ENCODE measurements around the gene PACSIN3.
"Not testable (repeated sequence)": the region's sequence is repeated elsewhere in the genome, so short reads cannot be mapped to it uniquely, and the experiment has no call there.

PACSIN3 gene

DNA sequence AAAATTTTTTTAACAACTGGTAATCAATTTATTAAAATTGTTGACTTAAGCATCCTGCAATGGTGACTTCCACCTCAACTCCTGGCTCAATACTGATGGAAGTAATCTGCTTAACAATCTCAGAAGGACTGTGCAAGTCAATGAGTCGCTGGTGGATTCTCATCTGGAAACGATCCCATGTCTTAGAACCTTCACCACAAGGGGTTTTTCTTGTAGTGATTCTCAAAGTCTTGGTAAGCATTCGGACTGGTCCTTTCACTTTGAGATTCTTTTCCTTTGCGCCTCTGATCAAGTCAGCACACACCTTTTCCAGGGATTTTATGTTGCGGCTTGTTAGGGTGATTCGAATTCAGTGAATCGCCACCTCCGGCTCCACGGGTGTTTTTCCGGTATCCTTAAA is 4.9 kb upstream of the PACSIN3 start:
- DNase-seq, result not testable (repeated sequence)

DNA sequence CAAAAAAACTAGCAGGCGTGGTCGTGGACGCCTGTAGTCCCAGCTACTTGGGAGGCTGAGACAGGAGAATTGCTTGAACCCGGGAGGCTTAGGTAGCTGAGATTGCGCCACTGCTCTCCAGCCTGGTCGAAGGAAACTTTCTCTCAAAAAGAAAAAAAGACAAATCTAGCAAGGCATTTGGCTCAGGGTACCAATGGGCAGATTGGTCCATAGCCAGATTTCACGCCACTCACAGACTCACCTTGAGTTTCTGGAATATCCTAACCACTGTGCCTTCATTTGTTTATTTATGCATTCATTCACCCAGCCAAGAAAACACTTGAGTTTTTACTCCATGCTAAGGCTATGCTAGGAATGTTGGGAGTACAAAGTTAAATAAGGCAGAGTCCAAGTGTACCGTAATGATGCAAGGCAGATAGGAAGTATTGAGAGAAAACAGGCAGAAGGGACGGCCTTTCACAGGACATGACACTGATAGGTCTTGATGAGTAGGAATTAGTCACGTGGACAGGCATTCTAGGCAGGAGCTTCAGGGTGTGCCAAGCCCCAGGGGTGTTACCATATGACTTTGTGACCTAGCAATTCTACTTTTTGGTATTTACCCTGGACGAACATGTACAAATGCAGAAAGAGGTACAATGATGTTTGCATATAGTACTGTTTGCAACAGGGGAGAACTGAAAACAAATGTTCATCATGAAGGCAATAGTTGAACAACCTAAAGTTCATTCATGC is 3.0 kb upstream of the PACSIN3 start:
- no peak for DNase-seq

DNA sequence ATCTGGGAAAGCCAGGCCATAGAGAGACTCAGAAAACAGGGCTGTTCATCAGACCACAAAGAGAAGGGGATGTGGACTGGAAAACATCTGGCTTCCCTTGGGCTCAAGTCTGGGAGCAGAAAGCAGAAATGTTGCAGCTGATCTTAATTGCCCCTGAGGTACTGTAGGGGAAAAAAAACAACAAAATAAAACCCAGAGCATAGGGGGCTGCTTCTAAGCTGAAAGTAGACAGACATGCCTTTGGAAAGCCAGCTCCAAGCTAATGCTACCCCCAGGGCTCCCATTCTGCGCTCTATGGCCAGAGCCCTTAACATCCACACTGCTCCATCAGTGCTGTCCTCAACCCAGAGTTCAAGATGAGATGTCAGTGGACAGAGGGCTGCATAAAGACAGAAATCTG is 2.0 kb upstream of the PACSIN3 start:
- no peak for DNase-seq

DNA sequence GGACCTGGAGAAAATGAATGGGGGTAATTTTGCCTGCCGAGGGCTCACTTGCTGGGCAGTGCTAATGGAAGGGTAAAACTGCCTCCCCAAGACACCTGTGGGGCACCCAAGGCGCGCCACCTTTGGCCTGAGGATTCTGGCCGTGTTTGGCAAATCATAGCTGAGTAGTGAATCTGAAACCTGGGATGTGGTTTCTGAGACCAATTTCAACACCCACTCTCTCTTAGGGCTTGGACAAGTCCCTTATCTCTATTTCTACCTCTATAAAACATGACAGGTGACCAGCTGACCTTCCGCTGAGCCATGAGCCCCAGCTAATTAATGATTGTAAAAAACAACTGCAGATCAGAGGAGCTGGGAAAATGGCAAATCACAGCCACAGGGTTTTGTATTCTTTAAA is 1.5 kb upstream of the PACSIN3 start:
- no peak for DNase-seq

DNA sequence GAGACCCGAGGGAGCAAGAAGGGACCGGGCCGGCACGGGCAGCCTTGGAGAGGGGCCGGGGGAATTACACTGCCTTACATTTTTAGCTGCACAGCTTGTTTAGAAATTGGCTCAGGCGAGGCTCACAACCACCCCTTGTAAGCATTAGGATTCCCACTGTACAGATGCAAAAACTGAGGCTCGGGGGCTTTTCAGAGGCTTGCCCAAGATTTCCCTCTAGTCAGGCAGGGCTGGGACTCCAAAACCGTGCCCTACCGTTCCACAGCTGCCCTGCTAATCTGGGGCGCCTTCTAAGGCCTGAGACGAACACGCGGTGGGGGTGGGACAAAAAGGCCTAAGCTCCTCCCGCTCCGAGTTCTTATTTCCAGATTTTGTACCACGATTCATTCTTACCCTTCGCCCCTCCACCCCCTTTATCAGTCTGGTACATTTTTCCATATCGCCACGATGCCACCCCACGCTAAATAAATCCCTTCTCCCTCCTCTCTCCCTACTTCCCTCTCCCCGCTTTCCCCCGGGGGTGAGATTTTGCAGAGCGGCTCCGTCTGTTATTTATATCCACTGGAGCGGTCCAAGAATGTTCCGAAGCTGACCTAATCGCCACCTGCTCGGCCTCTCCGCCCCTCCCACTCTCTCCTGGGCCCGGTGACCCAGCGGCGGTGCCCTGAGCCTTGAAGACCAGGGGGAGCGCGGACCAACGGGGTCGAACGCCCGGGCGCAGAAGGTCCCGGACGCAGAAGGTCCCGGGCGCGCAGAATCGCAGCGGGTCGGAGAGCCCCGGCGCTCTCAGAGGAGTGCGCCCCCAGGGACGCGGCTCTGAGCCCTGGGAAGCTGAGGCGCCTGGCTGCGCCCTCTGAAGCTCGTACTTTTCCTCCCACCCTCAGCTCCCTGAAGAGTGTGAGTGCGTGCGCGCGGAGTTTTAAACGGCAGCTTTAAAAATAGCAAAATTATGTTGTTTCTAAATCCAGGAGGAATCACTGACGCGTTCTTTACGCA is 764 bp upstream of the PACSIN3 start:
- DNase-seq, result no peak

DNA sequence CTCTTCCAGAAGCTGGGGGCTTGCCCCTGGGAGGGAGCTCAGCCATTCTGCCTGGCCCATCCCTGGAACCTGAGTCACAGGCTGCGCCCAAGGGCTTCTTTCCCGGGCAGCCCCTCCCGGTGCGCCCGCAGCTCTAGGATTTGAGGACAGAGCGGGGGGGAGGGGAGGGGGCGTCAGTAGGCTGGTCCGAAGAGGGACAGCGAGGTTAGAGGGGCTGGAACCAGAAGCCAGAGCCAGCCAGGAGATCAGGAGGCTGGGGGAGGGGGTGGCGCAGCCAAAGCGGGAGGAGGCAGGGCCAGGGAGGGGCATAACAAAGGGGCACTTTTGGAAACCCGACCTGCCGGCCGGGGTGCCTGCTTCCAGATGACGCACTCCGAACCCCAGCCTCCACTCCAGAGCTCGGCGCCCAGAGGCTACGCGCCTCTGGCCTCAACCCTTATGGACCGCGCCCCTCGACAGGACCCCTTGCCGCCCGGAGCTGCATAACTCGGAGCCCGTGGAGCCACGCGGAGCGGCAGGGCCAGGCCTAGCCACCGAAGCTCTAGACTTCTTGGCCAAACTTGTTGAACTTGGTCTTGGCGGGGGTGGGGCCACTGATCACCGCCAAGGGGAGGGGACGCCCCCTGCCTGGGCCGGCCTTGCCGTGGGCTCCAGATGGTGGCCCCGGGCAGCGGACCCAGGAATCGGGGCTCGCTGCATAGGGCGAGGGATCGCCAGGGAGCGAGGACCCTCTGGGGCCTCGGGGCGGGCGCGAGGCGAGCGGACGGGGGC is 744 bp downstream of the PACSIN3 start:
- no peak for DNase-seq

DNA sequence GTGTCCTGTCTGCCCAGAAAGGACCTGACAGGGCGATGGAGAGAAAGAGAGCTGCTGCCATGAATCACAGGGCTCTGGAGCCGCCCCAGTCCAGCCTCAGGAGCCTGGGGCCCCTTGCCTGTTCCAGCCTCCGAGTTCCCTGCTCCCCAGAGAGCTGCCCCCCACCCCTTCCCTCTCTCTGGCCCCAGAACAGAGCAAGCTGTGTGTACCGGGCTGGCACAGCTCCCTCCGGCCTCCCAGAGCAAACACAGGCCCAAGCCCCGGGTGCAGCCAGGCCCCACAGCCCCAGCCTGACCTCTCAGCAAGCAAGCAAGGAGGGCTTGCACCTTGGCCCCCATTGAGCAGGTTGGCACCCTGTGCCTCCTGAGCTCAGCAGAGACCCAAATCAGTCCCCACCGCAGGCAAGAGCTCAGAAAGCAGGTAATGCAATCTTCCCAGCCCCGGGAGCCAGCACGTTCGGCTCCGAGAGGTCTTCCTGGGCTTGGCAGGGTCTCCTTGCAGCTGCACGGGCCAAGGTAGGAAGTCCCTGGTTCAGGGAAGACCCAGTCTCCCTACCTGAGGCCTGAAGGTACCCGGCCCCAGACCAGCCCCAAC is 1.4 kb downstream of the PACSIN3 start:
- DNase-seq, result no peak

DNA sequence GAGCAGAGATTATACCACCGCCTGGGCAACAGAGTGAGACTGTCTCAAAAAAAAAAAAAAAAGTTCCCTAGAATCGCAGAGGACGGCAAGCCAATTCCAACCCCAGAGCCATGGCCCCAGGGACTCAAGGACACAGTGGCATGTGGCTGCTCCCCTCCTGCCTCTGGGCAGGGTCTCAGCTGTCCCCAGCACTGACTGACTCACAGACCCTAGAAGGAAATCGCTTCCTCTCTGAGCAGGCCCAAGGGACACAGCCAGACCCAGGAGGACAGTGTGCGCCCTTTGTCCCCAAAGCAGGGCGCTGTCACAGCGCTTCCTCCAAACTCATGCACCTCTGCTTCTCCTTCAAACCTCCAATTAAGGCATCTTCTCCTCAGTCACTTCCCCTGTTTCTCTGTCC is 2.3 kb downstream of the PACSIN3 start:
- DNase-seq, result no peak

DNA sequence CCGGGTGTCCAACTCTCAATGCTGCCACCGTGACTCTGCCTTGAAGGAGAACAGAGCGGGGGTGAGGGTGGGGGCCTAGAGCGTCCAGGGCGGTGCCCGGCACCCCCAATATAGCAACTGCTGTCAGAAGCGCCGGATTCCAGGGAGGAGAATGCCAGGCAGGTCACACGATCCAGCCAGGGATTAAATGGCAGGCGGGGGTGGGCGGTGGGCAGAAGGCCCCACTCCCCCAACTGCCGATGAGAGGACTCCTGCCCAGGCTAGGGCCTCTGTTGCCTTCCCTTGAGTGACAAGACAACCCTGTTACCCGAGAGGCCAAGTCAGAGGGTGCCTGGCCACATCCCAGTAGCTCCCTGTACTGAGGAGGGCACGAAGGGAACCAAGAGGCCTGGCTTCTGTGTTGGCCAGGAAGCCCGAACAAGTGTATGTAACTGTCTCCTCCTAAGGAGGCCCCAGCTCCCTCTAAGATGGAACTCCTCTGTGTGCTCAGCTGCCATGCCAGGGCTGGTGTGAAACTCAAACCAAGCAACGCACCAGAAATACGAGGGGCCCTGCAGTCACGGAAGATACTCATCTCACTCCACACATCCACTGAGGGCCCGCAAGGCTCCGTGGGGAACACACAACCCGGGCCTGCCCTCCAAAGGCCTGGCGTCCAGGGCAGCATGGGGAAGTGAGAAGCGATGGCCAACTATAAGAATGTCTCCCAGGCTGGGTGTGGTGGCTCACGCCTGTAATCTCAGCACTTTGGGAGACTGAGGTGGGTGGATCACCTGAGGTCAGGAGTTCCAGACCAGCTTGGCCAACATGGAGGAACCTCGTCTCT is 3.0 kb downstream of the PACSIN3 start:
- no peak for DNase-seq

DNA sequence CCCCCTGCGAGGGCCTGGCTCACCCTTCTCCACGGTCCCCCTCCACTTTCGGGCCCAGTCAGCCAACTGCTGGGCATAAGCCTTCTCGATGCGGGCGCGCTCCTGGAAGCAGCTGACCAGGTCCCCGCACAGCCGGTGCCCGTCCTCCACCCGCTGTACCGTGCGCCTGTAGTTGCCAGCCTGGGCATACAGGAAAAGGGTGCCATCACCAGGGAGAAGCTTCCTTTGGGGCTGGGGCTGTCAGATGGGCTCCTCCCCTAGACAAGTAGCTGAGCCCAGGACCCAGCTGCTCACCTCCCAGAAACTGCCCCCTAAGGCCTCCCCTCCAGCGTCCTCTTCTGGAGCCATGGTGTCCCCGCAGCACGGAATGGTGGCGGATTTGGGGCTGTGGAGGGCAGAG is 3.9 kb downstream of the PACSIN3 start:
- DNase-seq, result no peak

DNA sequence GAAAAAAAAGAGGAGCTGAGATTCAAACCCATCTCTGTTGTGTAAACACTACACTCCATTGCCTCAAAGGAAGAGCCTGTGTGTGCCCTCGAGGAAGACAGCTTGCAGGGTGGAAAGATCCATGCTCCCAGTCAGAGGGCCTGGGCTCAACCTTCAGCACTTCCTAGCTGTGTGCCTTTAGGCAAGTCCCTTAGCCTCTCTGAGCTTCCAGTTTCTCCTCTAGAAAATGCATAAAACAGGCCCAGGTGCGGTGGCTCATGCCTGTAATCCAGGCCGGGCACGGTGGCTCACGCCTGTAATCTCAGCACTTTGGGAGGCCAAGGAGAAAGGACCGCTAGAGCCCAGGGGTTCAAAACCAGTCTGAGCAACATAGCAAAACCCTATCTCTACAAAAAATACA is 5.0 kb downstream of the PACSIN3 start:
- DNase-seq, result no peak

DNA sequence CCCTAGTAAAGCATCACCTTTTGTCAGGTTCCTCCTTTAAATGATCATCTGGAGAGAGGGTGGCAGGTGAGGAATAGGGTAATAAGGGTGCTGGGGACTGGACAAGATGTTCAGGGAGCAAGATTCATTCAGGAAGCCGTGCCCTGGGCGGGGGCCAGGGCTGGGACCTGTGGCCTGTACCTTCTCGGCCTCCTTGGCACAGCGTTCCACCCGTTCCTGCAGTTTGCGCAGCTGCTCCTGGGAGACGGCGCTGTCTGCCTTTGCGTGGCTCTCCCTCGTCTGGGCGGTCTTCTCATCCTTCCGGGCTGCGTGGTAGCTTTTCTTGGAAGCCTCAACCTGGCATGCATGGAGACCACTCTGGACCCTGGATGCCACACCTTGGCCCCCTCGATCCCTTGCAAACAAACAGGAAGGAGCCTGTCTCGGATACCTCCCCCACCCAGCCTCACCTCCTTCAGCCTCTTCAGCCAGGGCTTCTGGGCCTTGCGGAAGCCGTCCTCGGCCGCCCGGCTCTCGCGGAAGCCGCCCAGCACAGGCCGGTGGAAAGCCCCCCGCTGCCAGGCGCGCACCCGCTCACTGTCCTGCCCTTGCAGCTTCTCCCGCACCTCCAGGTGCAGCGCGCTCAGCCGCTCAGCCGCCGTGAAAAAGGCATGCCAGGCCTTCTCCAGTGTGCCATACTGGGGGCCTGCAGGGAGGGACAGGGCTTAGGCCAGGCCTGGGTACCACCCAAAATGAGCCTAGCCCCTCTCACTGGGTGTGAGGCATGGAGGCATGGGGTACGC is 6.0 kb downstream of the PACSIN3 start:
- DNase-seq, result no peak

DNA sequence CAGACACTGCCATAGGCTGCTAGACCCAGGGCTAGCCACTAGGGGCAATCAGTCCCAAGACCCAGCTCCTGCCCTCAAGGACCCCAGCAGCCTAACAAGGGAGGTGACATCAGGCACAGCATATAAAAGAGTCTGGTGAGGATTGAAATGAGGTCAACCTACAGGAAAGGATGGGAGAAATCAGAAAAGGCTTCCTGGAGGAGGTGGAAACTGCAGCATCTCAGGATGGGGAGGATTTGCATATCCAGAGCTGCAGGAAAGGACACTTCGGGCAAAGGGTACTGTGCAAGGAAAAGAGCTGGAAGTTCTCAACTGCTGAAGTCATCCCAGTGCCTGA is 6.6 kb downstream of the PACSIN3 start:
- peak in 1 of 2 experiments; percentile 20 for DNase-seq

DNA sequence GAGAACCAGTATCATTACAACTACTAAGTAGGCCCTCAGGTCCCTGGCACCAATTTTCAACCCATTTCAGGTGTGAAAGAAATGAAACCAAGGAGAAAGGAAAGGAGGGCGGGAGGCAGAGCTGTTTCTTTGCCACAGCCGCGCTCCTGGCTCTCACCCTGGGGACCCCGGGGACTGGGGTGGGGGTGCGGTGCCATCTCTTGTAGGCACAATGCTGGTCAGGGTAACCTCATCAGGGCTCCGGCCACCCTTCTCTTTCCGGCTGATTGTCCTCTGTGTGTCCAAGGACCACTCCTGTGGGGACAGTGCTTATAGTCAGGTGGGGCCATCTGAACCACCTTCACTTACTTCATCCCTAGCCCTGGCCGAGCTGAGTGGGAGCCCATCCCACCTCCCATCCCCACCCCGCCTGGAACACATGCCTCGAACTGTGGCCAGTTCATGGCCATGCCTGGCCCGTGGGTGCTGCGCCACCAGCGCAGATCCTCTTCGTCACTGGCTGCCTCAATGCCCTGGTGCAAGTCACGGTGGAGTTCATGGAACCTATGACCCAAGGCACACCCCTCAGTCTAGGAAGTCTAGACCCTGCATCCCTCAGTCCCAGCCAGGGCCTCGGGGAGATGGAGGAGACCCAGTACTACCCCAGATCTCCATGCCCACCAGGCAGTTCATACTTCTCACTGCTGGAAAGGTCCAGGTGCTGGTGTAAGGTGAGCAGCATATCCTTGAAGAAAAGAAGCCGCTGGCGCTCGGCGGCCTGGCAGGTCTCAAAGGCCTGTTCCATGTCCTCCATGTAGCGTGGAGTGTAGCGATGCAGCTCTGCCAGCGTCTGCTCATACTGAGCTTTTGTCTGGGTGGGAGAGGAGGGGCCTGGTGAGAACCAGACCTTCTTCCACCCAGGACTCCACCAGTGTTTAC is 7.2 kb downstream of the PACSIN3 start:
- DNase-seq, result no peak

DNA sequence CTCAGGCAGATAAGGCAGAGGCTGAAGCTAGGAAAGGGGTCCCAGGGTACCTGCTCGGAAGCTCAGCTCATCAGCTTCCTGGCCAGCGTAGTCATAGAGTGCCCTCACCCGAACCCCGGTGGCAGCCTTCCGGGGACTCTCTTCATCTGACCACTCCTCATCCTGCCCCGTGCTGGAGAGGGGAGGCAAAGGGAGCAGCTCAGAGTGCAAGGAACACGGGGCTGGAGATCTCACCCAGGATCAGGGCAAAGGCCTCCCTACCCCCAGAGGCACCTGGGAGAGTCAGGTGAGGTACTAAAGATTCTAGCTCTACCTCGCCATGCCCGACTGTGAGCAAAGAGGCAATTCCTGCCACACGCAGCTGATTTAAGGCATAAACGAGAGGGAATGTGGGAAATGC is 7.9 kb downstream of the PACSIN3 start:
- DNase-seq, result no peak

DNA sequence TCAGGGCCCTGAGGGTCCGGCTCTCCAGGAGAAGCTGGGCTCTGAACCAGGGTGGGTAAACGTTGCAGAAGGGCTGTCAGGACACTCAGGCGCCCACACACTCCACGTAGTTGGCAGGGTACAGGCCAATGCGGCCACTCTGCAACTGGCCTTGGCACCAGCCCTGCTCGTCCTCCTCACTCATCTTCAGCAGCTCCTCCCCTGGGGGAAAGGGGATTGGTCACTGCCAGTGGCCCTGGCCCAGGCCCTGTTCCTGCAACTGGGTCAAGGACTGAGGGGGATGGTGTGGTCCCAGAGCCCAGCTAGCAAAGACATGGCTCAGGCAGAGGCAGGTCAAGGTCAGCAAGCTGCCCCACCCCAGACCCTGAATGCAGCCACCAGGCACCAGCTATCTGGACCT is 8.4 kb downstream of the PACSIN3 start:
- no peak for DNase-seq

DNA sequence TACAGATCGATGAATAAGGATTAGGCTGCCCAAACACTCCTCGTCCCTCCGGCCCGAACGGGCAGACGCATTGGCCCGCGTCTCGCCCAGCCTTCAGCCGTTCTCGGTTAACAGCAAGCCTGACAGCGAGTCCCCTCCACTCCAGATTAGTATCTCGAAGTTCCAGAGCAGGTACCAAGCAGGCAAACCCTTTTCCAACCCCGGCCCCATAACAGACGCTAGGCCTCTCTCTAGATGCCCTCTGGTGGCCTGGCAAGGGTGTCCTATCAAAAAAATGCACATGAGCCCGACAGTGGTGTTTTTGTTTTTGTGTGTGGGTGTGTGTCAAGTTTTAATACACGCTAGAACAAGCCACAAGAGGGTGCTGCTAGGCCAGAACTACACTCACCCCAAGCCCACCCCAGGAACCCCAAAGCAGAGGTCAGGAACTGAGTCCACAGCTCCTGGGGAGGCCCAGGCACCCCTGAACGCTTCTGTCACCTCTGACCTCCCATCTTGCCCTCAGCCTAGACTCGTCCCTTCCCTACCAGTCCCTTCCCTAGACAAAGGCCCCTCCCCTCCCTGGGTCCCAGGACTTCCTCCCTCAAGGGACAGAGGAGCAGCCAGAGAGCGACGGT is 8.9 kb downstream of the PACSIN3 start:
- peak in 1 of 2 experiments; percentile 42 for DNase-seq

DNA sequence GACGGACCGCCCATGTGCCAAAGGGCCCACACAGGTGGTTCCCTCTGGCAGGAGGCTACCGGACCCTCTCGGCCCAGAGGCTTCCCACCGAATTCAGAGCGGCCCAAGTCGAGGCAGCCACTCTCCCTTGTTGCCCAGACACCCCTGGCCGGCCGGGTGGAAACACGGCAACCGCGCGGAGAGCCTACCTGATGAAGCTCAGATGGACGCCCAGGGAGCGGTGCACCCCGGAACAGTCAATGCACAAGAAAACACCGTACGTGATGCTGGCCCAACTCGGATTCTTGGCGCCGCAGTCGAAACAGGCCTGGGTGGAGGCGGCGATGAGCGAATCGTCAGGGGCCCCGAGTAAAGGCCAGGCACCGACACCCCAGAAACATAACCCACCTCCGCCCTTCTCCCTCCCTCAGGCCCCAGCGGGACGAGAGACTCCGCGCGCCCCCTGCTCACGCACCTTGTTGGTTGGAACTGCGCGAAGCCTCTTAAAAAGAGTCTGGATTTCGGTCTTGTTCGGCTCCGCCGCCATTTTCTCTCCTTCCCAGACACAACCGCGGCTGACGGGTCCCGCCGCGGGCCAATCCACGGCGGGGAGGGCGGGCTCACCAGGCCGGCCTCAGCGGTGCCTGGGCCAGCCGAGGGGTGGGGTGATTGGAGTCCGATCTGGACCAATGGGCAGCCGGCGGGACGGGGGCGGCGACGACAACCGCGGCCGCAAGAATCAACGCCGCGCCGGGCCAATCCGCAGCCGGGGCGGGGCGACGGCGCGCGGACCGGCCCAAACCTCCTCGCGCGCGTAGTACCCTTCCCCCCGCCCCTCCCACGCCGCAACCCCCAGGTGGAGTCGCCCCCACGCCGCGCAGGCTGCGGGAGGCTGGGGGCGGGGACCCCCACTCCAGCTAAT is 9.7 kb downstream of the PACSIN3 start, which contains the start of gene ARFGAP2:
Gene ARFGAP2, minus strand, starts transcription at position 552 of the 901 bp plus-strand sequence. Its CDS starts 26 bp downstream, at position 526.
- DNase-seq, result peak; percentile 93 to 96

Data from NCI-H187 (cell line).